Measurements from ENCODE around the gene CMTR1.

CMTR1 gene

DNA sequence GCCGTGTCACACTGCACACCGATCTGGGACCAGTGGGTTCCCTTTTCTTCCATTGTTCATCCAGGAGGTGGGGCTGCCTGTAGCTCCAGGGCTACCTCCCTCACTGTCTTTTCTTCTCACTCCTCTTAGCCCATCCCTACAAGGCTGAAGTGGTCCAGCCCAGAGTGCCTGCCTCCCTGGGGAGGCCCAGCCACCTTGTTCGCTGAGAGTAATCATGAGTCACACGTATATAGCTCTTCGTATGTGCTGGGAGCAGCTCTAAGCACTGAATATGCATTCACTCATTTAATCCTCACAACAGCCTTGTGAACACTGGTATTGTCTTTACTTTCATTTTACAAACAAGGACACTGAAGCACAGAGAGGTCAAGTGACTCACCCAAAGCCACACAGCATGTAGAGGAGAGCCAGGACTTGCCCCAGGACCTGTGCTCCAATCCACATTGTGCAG, 81.3 kb downstream of the CMTR1 start (continued):
- TF ChIP-seq, protein P1, sequence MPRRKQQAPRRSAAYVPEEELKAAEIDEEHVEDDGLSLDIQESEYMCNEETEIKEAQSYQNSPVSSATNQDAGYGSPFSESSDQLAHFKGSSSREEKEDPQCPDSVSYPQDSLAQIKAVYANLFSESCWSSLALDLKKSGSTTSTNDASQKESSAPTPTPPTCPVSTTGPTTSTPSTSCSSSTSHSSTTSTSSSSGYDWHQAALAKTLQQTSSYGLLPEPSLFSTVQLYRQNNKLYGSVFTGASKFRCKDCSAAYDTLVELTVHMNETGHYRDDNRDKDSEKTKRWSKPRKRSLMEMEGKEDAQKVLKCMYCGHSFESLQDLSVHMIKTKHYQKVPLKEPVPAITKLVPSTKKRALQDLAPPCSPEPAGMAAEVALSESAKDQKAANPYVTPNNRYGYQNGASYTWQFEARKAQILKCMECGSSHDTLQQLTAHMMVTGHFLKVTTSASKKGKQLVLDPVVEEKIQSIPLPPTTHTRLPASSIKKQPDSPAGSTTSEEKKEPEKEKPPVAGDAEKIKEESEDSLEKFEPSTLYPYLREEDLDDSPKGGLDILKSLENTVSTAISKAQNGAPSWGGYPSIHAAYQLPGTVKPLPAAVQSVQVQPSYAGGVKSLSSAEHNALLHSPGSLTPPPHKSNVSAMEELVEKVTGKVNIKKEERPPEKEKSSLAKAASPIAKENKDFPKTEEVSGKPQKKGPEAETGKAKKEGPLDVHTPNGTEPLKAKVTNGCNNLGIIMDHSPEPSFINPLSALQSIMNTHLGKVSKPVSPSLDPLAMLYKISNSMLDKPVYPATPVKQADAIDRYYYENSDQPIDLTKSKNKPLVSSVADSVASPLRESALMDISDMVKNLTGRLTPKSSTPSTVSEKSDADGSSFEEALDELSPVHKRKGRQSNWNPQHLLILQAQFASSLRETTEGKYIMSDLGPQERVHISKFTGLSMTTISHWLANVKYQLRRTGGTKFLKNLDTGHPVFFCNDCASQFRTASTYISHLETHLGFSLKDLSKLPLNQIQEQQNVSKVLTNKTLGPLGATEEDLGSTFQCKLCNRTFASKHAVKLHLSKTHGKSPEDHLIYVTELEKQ (tag by site-specific recombination; IDR thresholded peaks at IDR 0.05; ENCODE audit: borderline replicate concordance) = no peak
- TF ChIP-seq ZNF133 (tag by site-specific recombination; IDR thresholded peaks at IDR 0.05) (no peak), BCL11B (tag by site-specific recombination; IDR thresholded peaks at IDR 0.05; ENCODE audit: low read depth) (no peak), ZFP3 (tag by site-specific recombination; IDR thresholded peaks at IDR 0.05; ENCODE audit: low read depth) (no peak)
- TF ChIP-seq, protein P2, sequence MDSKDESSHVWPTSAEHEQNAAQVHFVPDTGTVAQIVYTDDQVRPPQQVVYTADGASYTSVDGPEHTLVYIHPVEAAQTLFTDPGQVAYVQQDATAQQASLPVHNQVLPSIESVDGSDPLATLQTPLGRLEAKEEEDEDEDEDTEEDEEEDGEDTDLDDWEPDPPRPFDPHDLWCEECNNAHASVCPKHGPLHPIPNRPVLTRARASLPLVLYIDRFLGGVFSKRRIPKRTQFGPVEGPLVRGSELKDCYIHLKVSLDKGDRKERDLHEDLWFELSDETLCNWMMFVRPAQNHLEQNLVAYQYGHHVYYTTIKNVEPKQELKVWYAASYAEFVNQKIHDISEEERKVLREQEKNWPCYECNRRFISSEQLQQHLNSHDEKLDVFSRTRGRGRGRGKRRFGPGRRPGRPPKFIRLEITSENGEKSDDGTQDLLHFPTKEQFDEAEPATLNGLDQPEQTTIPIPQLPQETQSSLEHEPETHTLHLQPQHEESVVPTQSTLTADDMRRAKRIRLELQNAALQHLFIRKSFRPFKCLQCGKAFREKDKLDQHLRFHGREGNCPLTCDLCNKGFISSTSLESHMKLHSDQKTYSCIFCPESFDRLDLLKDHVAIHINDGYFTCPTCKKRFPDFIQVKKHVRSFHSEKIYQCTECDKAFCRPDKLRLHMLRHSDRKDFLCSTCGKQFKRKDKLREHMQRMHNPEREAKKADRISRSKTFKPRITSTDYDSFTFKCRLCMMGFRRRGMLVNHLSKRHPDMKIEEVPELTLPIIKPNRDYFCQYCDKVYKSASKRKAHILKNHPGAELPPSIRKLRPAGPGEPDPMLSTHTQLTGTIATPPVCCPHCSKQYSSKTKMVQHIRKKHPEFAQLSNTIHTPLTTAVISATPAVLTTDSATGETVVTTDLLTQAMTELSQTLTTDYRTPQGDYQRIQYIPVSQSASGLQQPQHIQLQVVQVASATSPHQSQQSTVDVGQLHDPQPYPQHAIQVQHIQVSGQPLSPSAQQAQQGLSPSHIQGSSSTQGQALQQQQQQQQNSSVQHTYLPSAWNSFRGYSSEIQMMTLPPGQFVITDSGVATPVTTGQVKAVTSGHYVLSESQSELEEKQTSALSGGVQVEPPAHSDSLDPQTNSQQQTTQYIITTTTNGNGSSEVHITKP (tag by site-specific recombination; IDR thresholded peaks at IDR 0.05) = peak; percentile 88

DNA sequence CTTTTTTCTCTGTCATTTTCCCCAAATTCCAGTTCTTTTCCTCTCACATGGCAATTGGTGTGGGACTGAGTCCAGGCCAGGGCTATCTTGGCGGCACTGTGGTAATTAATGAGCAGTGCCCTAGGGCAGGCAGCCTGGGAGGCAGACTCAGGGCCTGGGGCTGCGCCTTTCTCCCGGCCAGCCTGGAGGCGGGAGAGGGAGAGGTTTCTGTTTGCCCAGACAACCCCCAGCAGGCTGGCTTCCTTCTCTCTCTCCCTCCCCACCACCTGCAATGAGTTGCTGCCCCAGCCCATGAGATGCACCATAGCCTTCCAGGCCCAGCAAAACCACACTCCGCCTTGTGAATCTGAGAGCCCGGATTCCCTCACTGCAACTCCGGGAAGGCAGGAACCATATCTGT, 81.8 kb downstream of the CMTR1 start:
- peaks cover 11% of the 10 kb centered on the region for H3K4me1 ChIP-seq (ENCODE audit: control insufficient read depth, insufficient read depth, low read length)
- CTCF ChIA-PET = no interaction called here

DNA sequence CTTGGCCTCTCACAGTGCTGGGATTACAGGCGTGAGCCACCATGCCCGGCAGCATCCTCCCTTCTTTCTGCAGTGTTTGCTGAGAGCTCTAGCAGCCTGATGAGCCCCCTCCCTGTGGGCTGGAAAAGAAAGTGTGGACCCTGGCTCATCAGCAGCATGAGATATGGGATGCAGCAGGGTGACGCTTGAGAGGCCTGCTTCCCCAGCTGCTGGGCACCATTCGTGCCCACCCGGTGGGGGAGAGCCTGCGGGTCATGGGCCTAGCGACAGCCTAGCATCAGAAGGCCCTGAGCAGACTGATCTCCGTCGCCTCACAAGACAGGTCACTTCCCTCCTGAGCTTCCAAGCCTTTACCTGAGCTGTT, 82.7 kb downstream of the CMTR1 start:
- CTCF ChIA-PET = interaction anchor here (0.7 to 1.0 kb wide), 2 partner anchors 31 to 93 kb away, joined by 3 to 4 read pairs; no protein-coding TSS in a partner anchor

More for the DNA sequence above, 81.8 kb downstream of the CMTR1 start:
- Histone ChIP-seq H3K36me3 (ENCODE audit: control insufficient read depth in 2 of 2, insufficient read depth in 1 of 2, low read length in 2 of 2) (no peaks in the 10 kb centered on the region), H3K4me3 (ENCODE audit: low read depth, low read length) (no peak overlapping the region), H3K27ac (ENCODE audit: extremely low read depth, low read depth, low read length) (no peak overlapping the region), H3K9me3 (ENCODE audit: control insufficient read depth, insufficient read depth, low read depth, low read length) (no peaks in the 10 kb centered on the region)
- POLR2A ChIA-PET = no interaction called here
- TF ChIP-seq ZNF248 (tag by site-specific recombination; IDR thresholded peaks at IDR 0.05) (no peak), GLIS1 (tag by site-specific recombination; IDR thresholded peaks at IDR 0.05) (peak; percentile 74)

More for the DNA sequence above, 82.7 kb downstream of the CMTR1 start:
- no peak overlapping the region for H3K4me3 ChIP-seq (ENCODE audit: low read depth, low read length)
- H3K4me1 ChIP-seq (ENCODE audit: control insufficient read depth, insufficient read depth, low read length) = peaks cover 11% of the 10 kb centered on the region
- H3K27ac ChIP-seq (ENCODE audit: extremely low read depth, low read depth, low read length) = no peak overlapping the region
- no peaks in the 10 kb centered on the region for H3K36me3 ChIP-seq (ENCODE audit: control insufficient read depth in 2 of 2, insufficient read depth in 1 of 2, low read length in 2 of 2)
- POLR2A ChIA-PET = interaction anchor here (0.6 kb wide), 1 partner anchor 143 kb away, joined by 5 read pairs; no protein-coding TSS in a partner anchor
- TF ChIP-seq ZNF561 (tag by site-specific recombination; IDR thresholded peaks at IDR 0.05; ENCODE audit: borderline replicate concordance) (no peak), ZNF48 (tag by site-specific recombination; IDR thresholded peaks at IDR 0.05) (no peak), SP7 (tag by site-specific recombination; IDR thresholded peaks at IDR 0.05) (no peak), ZNF2 (tag by site-specific recombination; IDR thresholded peaks at IDR 0.05) (no peak), ZNF623 (tag by site-specific recombination; IDR thresholded peaks at IDR 0.05) (no peak), YY1 (tag by site-specific recombination; IDR thresholded peaks at IDR 0.05) (no peak), ZNF16 (tag by site-specific recombination; IDR thresholded peaks at IDR 0.05; ENCODE audit: low read depth) (no peak), ZNF660 (tag by site-specific recombination; IDR thresholded peaks at IDR 0.05) (no peak)
- TF ChIP-seq, protein P3, sequence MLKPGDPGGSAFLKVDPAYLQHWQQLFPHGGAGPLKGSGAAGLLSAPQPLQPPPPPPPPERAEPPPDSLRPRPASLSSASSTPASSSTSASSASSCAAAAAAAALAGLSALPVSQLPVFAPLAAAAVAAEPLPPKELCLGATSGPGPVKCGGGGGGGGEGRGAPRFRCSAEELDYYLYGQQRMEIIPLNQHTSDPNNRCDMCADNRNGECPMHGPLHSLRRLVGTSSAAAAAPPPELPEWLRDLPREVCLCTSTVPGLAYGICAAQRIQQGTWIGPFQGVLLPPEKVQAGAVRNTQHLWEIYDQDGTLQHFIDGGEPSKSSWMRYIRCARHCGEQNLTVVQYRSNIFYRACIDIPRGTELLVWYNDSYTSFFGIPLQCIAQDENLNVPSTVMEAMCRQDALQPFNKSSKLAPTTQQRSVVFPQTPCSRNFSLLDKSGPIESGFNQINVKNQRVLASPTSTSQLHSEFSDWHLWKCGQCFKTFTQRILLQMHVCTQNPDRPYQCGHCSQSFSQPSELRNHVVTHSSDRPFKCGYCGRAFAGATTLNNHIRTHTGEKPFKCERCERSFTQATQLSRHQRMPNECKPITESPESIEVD (tag by site-specific recombination; IDR thresholded peaks at IDR 0.05) = no peak
- TF ChIP-seq, protein P4, sequence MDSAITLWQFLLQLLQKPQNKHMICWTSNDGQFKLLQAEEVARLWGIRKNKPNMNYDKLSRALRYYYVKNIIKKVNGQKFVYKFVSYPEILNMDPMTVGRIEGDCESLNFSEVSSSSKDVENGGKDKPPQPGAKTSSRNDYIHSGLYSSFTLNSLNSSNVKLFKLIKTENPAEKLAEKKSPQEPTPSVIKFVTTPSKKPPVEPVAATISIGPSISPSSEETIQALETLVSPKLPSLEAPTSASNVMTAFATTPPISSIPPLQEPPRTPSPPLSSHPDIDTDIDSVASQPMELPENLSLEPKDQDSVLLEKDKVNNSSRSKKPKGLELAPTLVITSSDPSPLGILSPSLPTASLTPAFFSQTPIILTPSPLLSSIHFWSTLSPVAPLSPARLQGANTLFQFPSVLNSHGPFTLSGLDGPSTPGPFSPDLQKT (IDR thresholded peaks at IDR 0.05; ENCODE audit: borderline replicate concordance, low read depth, low read length) = no peak
- no peaks in the 10 kb centered on the region for H3K9me3 ChIP-seq (ENCODE audit: control insufficient read depth, insufficient read depth, low read depth, low read length)
